Effector memory CD4-positive, alpha-beta T cell (primary cell): Measurements from ENCODE around the gene PRKACA.

Experiments used
- DNase-seq, 3 donors: peaks; one replicate each; pipeline ENCODE4 v3.0.0-alpha.2; 2020
- H3K27ac ChIP-seq: 2 replicates; pipeline ENCODE4 v1.7.0; 2013; ENCODE audit warnings: mild to moderate bottlenecking, low read length, moderate library complexity; ENCODE audit not compliant: insufficient read depth, poor library complexity, severe bottlenecking
- H3K27me3 ChIP-seq: replicated peaks from 2 replicates; pipeline ENCODE4 v1.7.0; 2013; ENCODE audit warnings: mild to moderate bottlenecking, low read length; ENCODE audit not compliant: insufficient read depth, control insufficient read depth, poor library complexity, severe bottlenecking
- H3K36me3 ChIP-seq: 2 replicates; pipeline ENCODE4 v1.7.0; 2013; ENCODE audit warnings: mild to moderate bottlenecking, low read length, moderate library complexity; ENCODE audit not compliant: control insufficient read depth, insufficient read depth
- H3K4me1 ChIP-seq: 2 replicates; pipeline ENCODE4 v1.7.0; 2013; ENCODE audit warnings: low read length, mild to moderate bottlenecking; ENCODE audit not compliant: control insufficient read depth, insufficient read depth, poor library complexity, severe bottlenecking
- H3K4me3 ChIP-seq: 2 replicates; pipeline ENCODE4 v1.7.0; 2013; ENCODE audit warnings: low read length, low read depth, mild to moderate bottlenecking; ENCODE audit not compliant: insufficient read depth, poor library complexity, severe bottlenecking
- H3K9me3 ChIP-seq: 2 replicates; pipeline ENCODE4 v1.7.0; 2013; ENCODE audit warnings: mild to moderate bottlenecking, low read length, moderate library complexity; ENCODE audit not compliant: control insufficient read depth

PRKACA gene

GRCh38 chr19:14116918-14117578 is 514 bp downstream of the PRKACA start:
- Histone ChIP-seq H3K36me3 (no peaks in the 10 kb centered on the region), H3K9me3 (no peaks in the 10 kb centered on the region), H3K27me3 (no peaks in the 10 kb centered on the region), H3K4me1 (peaks cover 30% of the 10 kb centered on the region), H3K27ac (peak overlapping the region; percentile 45), H3K4me3 (peak overlapping the region; percentile 78)
- DNase-seq = peak in 1 of 3 donors; percentile 8

GRCh38 chr19:14116525-14116917 is 1.0 kb downstream of the PRKACA start:
- peaks cover 34% of the 10 kb centered on the region for H3K4me1 ChIP-seq
- no peak for DNase-seq
- no peaks in the 10 kb centered on the region for H3K9me3 ChIP-seq
- no peaks in the 10 kb centered on the region for H3K27me3 ChIP-seq
- no peaks in the 10 kb centered on the region for H3K36me3 ChIP-seq
- peak overlapping the region; percentile 78 for H3K4me3 ChIP-seq
- H3K27ac ChIP-seq = no peak overlapping the region

GRCh38 chr19:14115756-14116155 is 1.8 kb downstream of the PRKACA start:
- no peak for DNase-seq
- H3K27ac ChIP-seq = no peak overlapping the region

GRCh38 chr19:14114854-14115253 is 2.7 kb downstream of the PRKACA start:
- H3K36me3 ChIP-seq = no peaks in the 10 kb centered on the region
- H3K9me3 ChIP-seq = no peaks in the 10 kb centered on the region
- H3K27ac ChIP-seq = no peak overlapping the region
- DNase-seq = peak; percentile 16 to 29 (median 19)
- H3K4me3 ChIP-seq = no peak overlapping the region
- H3K27me3 ChIP-seq = no peaks in the 10 kb centered on the region
- peaks cover 34% of the 10 kb centered on the region for H3K4me1 ChIP-seq

More at GRCh38 chr19:14115756-14116155, 1.8 kb downstream of the PRKACA start:
- Histone ChIP-seq H3K9me3 (no peaks in the 10 kb centered on the region), H3K36me3 (no peaks in the 10 kb centered on the region), H3K4me1 (peaks cover 34% of the 10 kb centered on the region), H3K4me3 (no peak overlapping the region), H3K27me3 (no peaks in the 10 kb centered on the region)

- Histone ChIP-seq H3K27me3 (no peaks in the 10 kb centered on the region), H3K9me3 (no peaks in the 10 kb centered on the region), H3K36me3 (no peaks in the 10 kb centered on the region), H3K27ac (no peak overlapping the region), H3K4me1 (peaks cover 34% of the 10 kb centered on the region), H3K4me3 (no peak overlapping the region)
- no peak for DNase-seq
These were observed 3.1 kb downstream of the PRKACA start for GRCh38 chr19:14114439-14114838.

- no peaks in the 10 kb centered on the region for H3K36me3 ChIP-seq
- DNase-seq = peak; percentile 25 to 32 (median 26)
- no peak overlapping the region for H3K27ac ChIP-seq
- H3K4me1 ChIP-seq = peaks cover 32% of the 10 kb centered on the region
- no peak overlapping the region for H3K4me3 ChIP-seq
- H3K9me3 ChIP-seq = no peaks in the 10 kb centered on the region
- no peaks in the 10 kb centered on the region for H3K27me3 ChIP-seq
These were observed 3.7 kb downstream of the PRKACA start for GRCh38 chr19:14113762-14114414.

GRCh38 chr19:14112809-14113385 is 4.7 kb downstream of the PRKACA start:
- Histone ChIP-seq H3K36me3 (no peaks in the 10 kb centered on the region), H3K4me1 (peaks cover 26% of the 10 kb centered on the region), H3K9me3 (no peaks in the 10 kb centered on the region), H3K27ac (no peak overlapping the region), H3K4me3 (no peak overlapping the region), H3K27me3 (no peaks in the 10 kb centered on the region)
- no peak for DNase-seq

- Histone ChIP-seq H3K27me3 (no peaks in the 10 kb centered on the region), H3K4me1 (peaks cover 26% of the 10 kb centered on the region), H3K4me3 (no peak overlapping the region), H3K9me3 (no peaks in the 10 kb centered on the region), H3K27ac (no peak overlapping the region), H3K36me3 (no peaks in the 10 kb centered on the region)
- DNase-seq = no peak
These were observed 5.3 kb downstream of the PRKACA start for GRCh38 chr19:14112051-14112808.

GRCh38 chr19:14111486-14111885 is 6.1 kb downstream of the PRKACA start:
- no peak for DNase-seq
- H3K9me3 ChIP-seq = no peaks in the 10 kb centered on the region
- H3K27ac ChIP-seq = no peak overlapping the region
- H3K36me3 ChIP-seq = peaks cover 3% of the 10 kb centered on the region
- no peak overlapping the region for H3K4me3 ChIP-seq
- H3K4me1 ChIP-seq = peaks cover 20% of the 10 kb centered on the region
- H3K27me3 ChIP-seq = no peaks in the 10 kb centered on the region
